GM19023 (cell line): ENCODE results near the gene INPP5K.
"Not testable (repeated sequence)": the region's sequence is repeated elsewhere in the genome, so short reads cannot be mapped to it uniquely, and the experiment has no call there.

ENCODE experiments used
- ATAC-seq: cut with Tn5 transposase; IDR thresholded peaks from one replicate; pipeline ENCODE4 v1.9.1; 2021; ENCODE audit warnings: mild to moderate bottlenecking, moderate library complexity; ENCODE audit not compliant: unreplicated experiment

The INPP5K gene

DNA sequence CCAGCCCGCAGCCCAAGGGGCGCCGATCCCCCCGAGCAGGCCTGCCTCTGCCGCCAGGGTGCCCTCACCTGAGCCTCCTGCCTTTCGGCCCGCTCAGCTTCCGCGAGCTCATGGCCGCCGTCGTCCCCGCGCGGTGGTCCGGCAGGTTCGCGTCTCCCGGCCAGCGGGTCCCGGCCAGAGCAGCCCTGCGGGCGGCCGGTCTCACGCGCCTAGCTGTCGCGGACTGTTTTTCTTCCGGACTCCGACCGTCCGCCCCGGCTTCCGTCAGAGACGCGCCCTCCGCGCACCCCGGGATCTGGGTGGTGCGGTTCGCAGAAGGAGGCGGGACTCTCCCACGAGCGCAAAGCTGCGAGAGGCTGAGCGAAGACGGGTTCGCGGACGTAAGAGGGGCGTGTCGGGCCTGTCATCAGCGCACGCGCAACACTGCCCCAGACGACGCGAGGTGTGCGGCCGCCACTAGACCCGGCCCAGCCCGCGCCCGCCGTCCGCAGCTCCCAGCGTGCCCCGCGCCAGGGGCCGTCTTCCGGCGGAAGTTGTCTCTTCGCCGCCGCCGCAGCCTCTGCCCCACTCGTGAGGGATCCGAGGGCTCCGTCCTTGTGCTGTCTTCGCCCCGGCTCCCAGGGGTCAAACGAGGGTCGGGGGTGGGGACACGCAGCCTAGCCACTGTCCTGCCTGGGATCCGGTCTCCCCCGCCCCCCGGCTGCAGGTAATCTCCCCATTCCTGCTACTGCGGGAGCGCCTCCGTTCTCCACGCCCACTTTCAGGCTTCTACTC is at the start of gene INPP5K:
Gene INPP5K (minus strand): TSS at position 225 of the 774 bp plus-strand sequence. CDS start 113 bp downstream, at position 112.
- ATAC-seq = peak; percentile 91

DNA sequence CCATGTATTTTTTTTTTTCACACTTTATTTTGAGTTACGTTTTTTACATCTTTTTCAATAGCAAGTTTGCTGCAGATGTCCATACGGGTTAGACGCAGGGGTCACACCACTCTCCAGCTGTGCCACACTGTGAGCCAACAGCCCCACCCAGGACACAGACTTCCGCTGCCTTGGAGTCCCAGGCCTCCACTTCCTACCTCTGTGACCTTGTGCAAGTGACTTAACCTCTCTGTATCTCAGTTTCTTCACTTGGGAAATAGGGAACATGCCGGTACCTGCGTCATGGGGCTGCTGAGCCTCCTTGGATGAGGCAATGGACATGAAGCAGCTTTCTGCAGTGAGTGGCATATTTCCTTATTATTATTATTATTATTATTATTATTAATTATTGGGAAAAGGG is 49.5 kb upstream of the INPP5K start:
- no peak for ATAC-seq

DNA sequence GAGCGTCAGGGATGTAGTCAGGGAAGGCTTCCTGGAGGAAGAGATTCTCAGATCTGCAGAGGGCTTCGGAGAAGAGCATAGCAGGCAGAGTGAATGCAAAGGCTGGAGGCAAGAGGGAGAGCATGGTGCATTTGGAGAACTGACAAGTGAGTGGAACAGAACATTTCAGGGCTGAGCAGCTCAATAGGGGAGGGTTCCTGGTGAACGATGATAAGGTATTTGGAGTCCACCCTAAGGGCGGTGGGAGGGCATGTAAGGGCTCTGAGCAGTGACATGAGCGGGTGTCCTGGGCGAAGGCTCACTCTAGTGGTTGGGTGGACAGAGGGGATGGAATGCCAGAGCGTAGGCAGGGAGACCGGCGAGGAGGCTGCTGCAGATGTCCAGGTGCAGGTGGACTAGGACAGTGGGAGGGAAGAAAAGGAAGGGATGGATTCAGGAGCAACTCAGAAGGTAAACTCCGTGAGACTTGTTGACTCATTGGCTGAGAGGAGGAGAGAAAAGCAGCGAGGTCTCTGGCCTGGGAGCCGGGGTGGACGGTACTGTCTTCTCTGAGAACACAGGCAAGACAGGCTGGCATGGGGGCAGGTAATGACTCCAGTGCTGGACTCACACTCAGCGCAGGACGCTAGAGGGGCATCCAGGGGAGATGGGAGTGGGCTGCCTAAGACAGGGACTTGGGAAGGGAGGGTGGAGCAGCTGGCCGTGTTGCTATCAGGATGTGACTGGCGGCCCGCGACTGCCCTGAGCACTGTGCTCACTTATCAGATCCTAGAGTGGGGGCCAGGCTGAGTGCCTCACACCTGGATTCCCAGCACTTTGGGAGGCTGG is 47.6 kb upstream of the INPP5K start:
- ATAC-seq = no peak

DNA sequence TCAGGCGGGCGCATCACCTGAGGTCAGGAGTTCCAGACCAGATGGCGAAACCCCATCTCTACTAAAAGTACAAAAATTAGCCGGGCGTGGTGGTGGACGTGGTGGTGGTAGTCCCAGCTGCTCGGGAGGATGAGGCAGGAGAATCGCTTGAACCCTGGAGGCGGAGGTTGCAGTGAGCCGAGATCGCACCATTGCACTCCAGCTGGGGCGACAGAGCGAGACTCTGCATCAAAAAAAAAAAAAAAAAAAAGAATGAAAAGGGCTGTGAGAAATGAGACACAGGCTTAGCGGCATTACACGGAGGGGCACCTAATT is 47.0 kb upstream of the INPP5K start:
- not testable (repeated sequence) for ATAC-seq

DNA sequence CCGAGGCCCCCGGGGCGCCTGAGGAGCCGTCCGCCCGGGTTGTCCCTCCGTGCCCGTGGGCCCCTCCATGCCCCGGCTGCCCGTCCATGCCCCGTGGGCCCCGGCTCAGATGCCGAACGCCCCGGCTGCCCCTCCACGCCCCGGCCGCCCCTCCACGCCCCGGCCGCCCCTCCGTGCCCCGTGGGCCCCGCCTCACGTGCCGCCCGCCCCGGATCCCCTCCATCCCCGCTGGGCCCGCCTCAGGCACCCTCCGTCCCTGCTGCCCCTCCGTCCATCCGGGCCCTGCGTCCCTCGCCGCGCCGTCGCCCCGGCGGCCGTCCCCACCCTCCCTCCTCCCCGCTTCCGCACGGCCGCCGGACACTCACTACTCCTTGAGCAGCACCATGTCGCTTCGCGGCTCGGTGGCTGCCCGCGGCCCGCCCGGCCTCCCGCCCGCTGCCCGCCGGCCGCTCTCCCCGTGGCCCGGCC is 45.8 kb upstream of the INPP5K start:
- peak; percentile 33 for ATAC-seq

DNA sequence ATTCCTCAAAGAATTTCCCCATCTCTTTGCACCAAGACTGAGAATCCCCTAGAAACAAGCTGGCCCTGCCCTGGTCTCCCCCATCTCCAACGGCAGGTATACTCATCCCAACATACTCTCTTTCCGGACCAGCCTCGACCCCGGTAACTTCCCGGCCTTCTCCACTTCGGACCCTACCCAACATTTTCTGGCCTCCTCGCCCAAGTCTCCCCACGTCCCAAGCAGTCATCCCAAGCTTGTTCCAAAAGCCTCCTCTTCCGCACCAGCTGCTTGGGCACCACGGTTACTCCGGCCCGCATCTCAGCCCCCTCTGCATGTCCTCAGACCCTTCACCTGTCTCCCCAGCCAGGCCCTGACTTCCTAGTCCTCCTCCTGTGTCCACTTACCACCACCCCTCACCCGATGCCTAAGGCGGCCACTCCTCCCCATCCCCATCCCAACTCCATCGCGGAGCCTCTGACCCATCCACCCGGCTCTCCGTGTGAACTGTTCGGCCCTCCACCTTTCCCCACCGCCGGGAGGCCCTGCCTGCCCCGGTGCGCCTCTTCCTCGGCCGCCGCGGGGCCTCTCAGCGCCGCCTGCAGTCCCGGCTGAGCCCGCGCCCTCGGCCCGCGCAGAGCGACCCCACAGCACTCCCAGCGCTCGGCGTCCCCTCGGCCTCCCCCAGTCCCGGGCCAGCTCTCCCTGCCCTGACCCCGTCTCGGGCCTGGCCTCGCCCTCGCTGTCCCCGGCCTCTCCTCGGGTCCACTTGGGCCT is 45.2 kb upstream of the INPP5K start:
- ATAC-seq = peak; percentile 22

DNA sequence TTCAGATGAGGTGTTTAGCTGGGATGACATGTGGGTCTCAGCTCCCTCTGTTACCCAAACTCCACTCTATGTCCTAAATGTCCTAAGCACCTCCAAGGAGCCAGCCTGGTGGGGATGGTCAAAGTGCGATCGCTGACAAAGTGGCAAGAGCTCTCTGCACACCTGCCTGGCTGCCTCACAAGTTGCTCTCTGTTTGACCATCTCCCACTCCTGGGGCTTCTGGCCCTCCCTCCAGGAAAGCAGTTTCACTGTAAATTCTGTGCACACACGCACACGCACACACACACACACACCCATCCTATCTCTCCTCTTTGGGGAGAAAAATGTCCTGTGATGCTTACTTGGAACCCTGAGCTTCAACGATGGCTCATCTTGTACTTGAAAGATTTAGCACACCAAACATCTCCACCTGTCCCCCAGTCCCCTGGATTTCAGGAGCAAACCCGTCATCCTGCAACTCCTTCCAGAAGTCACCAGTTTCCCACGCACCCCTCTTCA is 44.5 kb upstream of the INPP5K start:
- no peak for ATAC-seq

DNA sequence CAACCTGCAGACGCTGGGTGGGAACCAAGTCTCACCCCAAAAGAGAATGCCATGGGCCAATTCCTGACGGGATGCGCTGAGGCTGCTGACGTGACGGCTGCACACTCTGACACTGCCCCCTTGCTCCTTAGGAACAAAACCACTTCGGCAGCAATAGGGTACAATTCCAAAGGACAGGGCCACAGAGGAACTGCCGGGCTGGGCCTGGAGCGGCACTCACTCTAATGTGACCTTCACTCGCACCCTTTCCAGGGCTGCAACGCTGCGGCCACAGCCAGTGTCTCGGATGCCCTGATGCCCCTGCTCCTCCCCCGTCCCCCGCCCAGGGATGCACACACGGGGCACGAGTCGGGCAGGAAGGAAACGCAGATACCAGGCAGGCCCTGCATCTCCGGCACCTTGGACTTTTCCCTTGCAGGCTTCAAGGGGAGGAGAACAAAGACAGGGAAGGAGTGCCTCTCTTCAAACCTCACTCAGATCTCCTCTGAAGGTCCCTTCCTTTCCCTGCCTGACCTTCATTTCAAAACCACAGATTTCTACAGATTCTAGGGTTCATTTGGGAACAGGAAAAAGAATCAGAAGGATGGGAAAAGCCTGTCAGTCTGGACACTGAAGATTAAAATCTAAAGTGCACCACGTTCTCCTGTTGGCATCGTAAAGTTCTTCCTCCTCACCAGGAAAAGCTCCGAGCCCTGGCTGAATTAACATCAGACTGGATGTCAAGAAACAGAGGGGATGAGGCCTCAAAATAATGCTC is 43.9 kb upstream of the INPP5K start:
- no peak for ATAC-seq

DNA sequence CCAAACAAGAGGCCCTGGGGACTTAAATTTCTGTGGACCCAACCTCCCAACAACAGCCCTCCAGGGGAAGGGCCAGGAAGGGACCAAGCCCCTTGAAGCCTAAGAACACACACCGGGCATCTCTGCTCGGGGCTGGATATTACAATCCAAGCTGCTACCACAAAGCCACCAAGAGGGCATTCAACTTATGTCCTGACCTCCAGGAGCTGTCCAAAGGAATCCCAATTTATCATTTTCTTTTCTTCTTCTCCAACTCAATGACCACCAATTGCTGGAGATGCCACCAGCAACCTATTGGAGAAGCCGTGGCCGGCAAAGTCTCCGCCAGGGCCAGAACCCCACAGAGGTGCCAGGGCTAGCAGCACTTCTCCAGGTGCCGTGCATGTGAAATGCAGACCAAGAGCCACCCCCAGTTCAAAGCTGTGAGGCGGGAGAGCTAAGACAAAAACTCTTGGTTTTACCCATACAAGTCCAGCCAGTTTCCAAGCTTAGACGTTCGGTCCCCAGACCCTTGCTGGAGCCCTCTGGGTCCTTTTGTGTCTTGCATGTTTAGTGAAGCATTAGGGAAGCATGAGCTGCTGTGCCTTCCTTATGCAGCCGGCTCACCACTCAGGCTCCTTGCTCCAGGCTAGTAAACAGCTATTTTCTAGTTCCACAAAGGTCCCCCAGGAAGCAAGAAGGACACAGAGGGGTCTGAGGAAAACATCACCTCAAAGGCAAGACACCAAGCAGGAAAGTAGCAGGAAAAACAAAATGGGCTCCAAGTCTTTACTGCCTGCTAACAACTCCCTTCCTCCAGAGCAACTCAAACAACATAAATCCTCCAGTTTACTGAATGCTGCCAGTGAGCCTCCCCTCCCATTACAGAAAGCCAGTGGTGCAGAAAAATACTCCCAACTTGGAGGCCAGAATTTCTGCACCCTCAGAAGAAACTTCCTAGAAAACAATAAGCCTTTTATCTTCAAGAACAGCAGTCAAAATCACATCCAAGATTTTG is 42.9 kb upstream of the INPP5K start:
- ATAC-seq = no peak

DNA sequence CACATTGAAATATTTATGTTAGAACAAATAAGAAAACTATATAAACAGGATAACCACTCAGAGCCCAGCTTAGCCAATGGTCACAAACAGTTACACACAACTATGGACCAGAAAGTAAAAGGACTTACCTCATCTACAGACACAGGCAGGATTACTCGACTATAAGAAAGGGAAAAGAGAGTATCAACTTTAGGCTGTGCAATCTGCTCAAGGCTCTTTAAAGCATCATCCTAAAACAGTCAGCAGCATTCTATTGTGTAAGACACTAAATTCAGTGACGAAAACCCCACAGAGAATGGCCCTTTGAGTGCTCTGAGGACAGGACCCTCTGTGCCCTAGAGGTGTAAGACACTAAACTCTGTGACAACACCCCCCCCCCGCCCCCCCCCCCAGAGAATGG is 42.0 kb upstream of the INPP5K start:
- ATAC-seq = no peak

DNA sequence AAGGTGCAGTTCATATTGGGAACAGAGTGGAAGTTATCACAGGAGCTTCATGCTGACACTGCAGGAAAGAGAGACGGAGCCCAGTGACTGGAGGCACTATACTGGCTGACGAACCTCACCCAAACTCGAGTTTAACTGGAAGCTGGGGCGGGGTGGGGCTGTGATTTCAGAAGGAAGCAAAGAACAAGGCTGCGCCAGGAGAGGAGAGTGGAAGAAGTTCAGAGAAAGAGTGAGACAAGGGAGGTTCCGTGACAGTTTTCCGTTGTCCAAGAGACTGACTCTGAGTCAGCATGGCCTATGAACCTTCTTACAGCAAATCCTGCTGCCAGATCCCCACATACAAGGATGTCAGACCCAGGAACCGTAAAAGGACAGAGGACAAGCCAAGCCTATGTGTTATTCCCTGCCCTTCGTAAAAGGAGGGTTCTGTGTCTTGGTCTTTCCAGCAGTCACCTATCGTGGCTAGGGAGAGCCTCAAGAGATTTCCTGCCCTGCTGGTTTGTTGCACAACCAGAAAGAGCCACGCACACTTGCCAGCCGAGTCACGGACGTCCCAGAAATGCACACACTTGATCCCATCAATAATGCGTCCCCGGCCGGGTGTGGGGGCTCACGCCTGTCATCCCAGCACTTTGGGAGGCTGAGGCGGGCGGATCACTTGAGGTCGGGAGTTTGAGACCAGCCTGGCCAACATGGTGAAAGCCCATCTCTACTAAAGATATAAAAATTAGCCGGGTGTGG is 41.1 kb upstream of the INPP5K start:
- no peak for ATAC-seq

DNA sequence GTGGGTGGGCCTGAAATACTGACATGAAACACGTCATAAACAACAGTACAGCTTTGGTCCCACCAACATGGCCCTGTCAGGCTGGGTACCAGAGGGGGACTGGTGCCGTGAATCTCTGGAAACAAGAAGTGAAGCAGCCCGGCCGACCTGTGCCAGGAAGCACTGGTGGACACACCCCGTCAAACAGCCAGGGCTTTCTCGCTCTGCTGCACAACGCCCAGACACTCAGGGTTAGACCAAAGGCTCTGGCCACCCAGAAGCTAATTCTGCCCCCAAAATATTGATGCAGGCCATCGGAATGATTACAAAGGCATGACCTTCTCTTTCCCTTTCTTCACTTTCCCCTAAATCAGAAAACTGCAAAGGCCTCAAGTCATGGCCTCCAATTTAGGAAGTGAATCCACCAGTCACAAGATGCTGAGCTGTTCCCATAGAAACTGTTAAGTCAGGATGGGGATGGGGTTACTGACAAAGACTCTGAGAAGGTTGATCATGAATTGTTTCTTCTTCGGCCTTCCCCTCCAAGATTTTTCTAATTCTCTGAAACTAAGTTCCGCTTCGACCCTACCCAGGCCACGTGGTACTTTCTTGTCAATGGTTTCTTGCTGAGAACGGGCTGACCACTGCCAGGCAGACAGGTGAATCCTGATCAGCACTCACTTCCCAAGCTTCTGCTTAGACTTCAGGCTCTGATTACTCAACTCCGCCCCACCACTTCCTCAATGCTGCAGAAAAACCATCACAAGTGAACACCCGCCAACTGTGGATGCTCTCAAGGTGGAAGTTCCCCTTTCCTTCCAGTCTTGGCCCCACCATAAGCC is 39.4 kb upstream of the INPP5K start:
- no peak for ATAC-seq

DNA sequence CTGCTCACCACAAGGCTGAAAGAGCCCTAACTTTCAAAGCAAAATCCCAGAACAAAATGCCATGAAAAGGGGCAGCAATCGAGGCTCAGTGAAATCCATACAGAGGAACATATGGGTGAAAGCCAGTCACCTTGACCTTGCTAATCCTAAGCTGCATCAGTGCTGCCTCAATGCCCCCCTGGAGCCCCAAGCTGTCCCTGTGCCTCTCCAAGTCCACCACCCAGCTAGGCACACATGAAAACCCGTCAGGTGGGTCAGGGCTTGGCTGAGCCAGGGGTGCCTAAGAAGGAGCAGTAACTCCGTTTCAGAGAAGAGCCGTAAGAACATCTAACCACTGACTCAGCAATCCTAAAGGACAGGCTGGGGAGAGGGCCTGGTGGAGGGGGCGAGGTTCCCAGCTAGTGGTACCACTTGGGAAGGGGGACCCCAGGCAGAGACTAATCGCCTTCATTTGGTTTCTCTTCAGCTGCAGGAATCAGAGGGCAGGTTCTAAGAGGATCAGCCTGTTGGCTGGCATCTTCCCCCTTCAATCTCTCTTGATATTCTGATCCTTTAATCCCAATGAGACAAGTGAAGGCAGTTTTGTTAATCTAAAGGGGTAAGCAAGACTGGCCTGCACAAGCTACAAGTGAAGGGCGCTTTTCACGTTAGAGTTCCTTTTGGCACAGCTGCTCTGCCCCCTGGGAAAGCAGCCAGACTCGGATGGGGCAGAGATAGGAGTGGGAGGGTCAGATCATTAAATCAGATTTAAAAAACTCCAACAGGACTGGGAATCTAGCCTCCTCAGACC is 38.5 kb upstream of the INPP5K start:
- ATAC-seq = no peak

DNA sequence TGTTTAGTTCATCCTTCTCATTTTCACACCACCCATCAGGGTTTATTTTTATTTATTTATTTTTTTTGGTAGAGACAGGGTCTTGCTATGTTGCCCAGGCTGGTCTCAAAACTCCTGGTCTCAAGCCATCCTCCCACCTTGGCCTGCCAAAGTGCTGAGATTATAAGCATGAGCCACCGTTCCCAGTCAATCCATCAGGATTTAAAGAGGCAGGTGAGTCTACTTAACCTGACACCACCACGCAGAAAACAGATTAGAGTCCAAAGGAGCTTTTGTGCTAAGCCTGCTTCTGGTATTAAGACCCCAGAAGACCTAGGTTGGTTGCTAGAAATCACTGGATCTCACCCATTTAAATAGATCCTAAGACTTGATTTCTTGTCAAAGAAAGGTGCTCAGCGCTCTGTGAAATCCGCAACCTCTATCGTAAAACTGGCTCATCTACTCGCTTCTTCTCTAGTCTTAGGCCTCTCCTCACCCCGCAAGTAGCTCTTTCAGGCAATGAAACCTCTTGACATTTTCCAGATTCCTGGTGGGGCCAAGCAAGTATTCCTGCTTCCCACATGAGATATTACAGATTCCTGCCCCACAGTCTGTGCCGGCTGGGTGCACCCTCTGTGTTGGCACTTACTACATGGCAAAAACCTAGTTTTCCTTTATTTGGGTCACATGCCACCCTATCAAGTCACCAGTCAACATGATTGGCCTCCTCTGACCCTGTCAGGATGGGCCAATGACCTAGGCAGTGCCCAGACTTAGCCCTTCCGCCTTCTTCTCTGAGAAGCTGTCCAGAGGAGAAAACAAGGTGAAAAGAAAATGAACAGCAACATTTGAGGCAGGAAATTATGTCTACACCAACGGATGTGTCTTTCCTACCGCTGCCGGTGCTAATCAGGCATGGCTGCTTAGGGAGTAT is 37.2 kb upstream of the INPP5K start:
- ATAC-seq = no peak

DNA sequence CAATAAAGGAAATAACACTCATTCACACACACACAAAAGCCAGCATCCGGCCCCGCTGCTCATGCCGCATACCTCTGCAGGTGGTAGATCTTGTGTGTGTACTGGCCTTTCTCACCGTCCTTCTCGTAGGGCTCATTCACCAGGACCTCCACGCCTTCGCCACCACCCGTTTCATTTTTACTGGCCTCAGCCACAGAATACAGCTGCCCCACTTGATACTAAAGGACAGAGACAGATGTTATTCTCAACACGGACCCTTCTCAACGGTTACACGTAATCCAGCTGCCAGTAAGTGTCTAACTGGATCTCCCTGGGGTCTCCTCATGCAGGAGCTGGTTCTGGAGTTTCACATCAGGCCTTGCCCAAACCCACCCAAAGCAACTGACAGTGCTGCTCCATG is 36.5 kb upstream of the INPP5K start:
- ATAC-seq = no peak

DNA sequence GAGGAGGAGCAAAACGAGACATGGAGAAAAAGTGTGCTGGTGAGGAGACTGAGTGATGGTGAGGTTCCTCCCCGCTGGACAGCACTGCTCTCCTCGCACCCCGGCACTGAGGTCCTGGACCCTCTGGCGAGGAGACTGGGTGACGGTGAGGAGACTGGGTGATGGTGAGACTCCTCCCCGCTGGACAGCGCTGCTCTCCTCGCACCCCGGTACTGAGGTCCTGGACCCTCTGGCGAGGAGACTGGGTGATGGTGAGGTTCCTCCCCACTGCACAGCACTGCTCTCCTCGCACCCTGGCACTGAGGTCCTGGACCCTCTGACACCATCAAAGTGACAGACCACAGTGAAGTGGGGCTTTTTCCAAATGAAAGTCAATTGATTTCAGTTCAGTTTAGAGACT is 35.3 kb upstream of the INPP5K start:
- ATAC-seq = no peak
